Neural cell (in vitro differentiated cells): ENCODE data around the gene ADO. TPM values are rescaled to one million over a fixed set of nuclear protein-coding genes. Genes with fewer than 3 reads are reported as not detected.

Experiments used
- H2AFZ ChIP-seq: fragments of 200-600, 300-800 bp; sonication (generic), shearing (Covaris generic); 2 replicates; pipeline ENCODE4 v1.6.0; 2014; ENCODE audit warnings: low read depth, mild to moderate bottlenecking, antibody characterized with exemption, low read length, moderate library complexity
- H3F3A ChIP-seq: fragments of 200-600 bp; shearing (Covaris generic); 2 replicates; pipeline ENCODE4 v1.6.1; 2016; ENCODE audit warnings: mild to moderate bottlenecking, moderate library complexity, mixed read lengths, antibody characterized with exemption, low read length; ENCODE audit not compliant: insufficient read depth, poor library complexity, severe bottlenecking
- H3K27ac ChIP-seq: fragments of 200-600, 300-800 bp; sonication (generic), shearing (Covaris generic); 2 replicates; pipeline ENCODE4 v1.5.1; 2014; ENCODE audit warnings: mild to moderate bottlenecking, low read length, moderate library complexity
- H3K27me3 ChIP-seq: fragments of 300-800, 200-600 bp; sonication (generic), shearing (Covaris generic); 2 replicates; pipeline ENCODE4 v1.6.0; 2014; ENCODE audit warnings: mild to moderate bottlenecking, low read depth, low read length, moderate library complexity; ENCODE audit not compliant: insufficient read depth
- H3K36me3 ChIP-seq: fragments of 300-800, 200-600 bp; sonication (generic), shearing (Covaris generic); 2 replicates; pipeline ENCODE4 v1.5.1; 2014; ENCODE audit warnings: mild to moderate bottlenecking, antibody characterized with exemption, low read length, moderate library complexity; ENCODE audit not compliant: insufficient read depth
- H3K4me2 ChIP-seq: fragments of 300-800, 200-600 bp; sonication (generic), shearing (Covaris generic); 2 replicates; pipeline ENCODE4 v1.6.0; 2014; ENCODE audit warnings: mild to moderate bottlenecking, low read length
- H3K4me3 ChIP-seq: fragments of 300-800, 200-600 bp; sonication (generic), shearing (Covaris generic); 2 replicates; pipeline ENCODE4 v1.5.1; 2014; ENCODE audit warnings: mild to moderate bottlenecking, low read length, moderate library complexity
- H3K79me2 ChIP-seq: fragments of 200-600 bp; shearing (Covaris generic); replicated peaks from 2 replicates; pipeline ENCODE4 v1.6.0; 2014; ENCODE audit warnings: mild to moderate bottlenecking, low read length, moderate library complexity; ENCODE audit not compliant: insufficient read depth
- H3K9ac ChIP-seq: fragments of 300-800, 200-600 bp; sonication (generic), shearing (Covaris generic); 2 replicates; pipeline ENCODE4 v1.6.1; 2016; ENCODE audit warnings: mild to moderate bottlenecking, low read length, mixed read lengths
- H3K9me2 ChIP-seq: fragments of 200-600 bp; shearing (Covaris generic); 2 replicates; pipeline ENCODE4 v1.6.1; 2016; ENCODE audit warnings: mild to moderate bottlenecking, low read length, mixed read lengths; ENCODE audit not compliant: insufficient read depth
- H3K9me3 ChIP-seq: fragments of 200-600, 300-800 bp; sonication (generic), shearing (Covaris generic); 2 replicates; pipeline ENCODE4 v1.6.1; 2016; ENCODE audit warnings: mild to moderate bottlenecking, mixed run types, low read length, moderate library complexity, mixed read lengths
- H4K20me1 ChIP-seq: fragments of 200-600 bp; shearing (Covaris generic); 2 replicates; pipeline ENCODE4 v1.6.1; 2016; ENCODE audit warnings: mild to moderate bottlenecking, mixed run types; ENCODE audit not compliant: insufficient read depth
- EP300 ChIP-seq: fragments of 450-650 bp; conservative IDR thresholded peaks from 2 replicates; pipeline ENCODE4 v1.6.1; 2014; ENCODE audit warnings: antibody characterized with exemption, mild to moderate bottlenecking, moderate library complexity; ENCODE audit not compliant: poor library complexity, severe bottlenecking
- EZH2 ChIP-seq: fragments of 200-600, 300-800 bp; shearing (Covaris generic), sonication (generic); IDR thresholded peaks from 2 replicates; pipeline ENCODE4 v1.6.1; 2014; ENCODE audit warnings: antibody characterized with exemption, low read length, borderline replicate concordance, mild to moderate bottlenecking; ENCODE audit not compliant: insufficient read depth, poor library complexity, severe bottlenecking
- MXI1 ChIP-seq: fragments of 450-650 bp; conservative IDR thresholded peaks from 2 replicates; pipeline ENCODE4 v1.6.1; 2014; ENCODE audit warnings: antibody characterized with exemption, mild to moderate bottlenecking; ENCODE audit not compliant: poor library complexity, severe bottlenecking
- POLR2AphosphoS5 ChIP-seq: IDR thresholded peaks from 2 replicates; pipeline ENCODE4 v1.6.1; 2012
- RAD21 ChIP-seq: fragments of 450-650 bp; conservative IDR thresholded peaks from 2 replicates; pipeline ENCODE4 v1.6.1; 2014; ENCODE audit warnings: antibody characterized with exemption, mild to moderate bottlenecking, moderate library complexity
- SMC3 ChIP-seq: fragments of 450-650 bp; conservative IDR thresholded peaks from 2 replicates; pipeline ENCODE4 v1.6.1; 2014; ENCODE audit warnings: antibody characterized with exemption, mild to moderate bottlenecking, moderate library complexity; ENCODE audit not compliant: poor library complexity
- TAF1 ChIP-seq: IDR thresholded peaks from 2 replicates; pipeline ENCODE4 v1.6.1; 2012; ENCODE audit warnings: low read depth
- polyA plus RNA-seq: library from polyadenylated mRNA; depleted of rRNA; stranded (reverse); fragments of >200 nt; gene quantifications from 2 replicates; pipeline ENCODE4 v1.2.3, GENCODE V29; 2014
- TF ChIP-seq, protein P1 (sequence below): fragments of 450-650 bp; IDR thresholded peaks from 2 replicates; pipeline ENCODE4 v1.5.1; 2014; ENCODE audit warnings: antibody characterized with exemption, mild to moderate bottlenecking, moderate library complexity; ENCODE audit not compliant: poor library complexity, severe bottlenecking
- TF ChIP-seq, protein P2 (sequence below): IDR thresholded peaks from 2 replicates; pipeline ENCODE4 v1.6.1; 2012; ENCODE audit warnings: borderline replicate concordance

ADO gene
- polyA plus RNA-seq, 1 donor from 2014 or later, result 33.2 TPM

DNA sequence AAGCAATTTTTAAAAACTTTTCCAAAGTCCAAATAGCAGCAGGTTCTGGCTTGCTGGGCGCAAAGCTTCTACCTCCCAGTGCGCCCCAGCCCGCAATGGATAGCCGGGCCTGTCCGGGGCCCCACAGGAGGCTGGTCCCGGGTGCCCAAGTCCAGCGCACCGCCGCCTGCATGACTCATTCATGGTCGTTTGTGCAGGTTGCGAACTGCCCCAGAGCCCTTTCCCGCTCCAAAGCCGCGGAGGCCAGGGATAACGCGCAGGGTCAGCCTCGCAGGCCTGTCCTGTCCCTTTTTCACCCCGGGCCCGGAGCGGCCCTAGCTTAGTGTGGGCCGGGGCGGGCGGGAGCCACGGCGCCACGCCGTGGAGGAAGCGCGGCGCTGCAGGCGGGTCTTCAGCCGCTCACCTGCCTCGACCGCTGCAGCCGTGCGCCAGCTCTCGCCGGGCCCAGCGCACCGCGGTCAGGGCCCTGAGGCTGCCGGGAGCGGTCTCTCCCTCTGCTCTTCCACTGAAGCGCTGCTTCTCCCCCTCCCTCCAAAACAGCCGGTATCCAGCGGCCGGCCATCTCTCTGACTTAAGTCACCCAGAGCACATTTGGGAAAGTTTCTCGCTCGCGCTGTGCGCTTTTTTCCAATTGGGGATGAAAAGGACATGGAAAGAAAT, 13.4 kb downstream of the ADO start:
- Histone ChIP-seq H3K9ac (no peak overlapping the region), H3K27me3 (peaks cover 83% of the 10 kb centered on the region), H3K9me2 (no peaks in the 10 kb centered on the region), H3K4me2 (peak overlapping the region; percentile 95), H3K27ac (no peak overlapping the region), H3K79me2 (no peaks in the 10 kb centered on the region), H3K9me3 (no peaks in the 10 kb centered on the region), H2AFZ (no peak overlapping the region), H3F3A (peaks cover 4% of the 10 kb centered on the region), H3K36me3 (no peaks in the 10 kb centered on the region), H3K4me3 (peak overlapping the region; percentile 80), H4K20me1 (no peaks in the 10 kb centered on the region)
- TF ChIP-seq MXI1, result no peak
- TF ChIP-seq, protein P1, sequence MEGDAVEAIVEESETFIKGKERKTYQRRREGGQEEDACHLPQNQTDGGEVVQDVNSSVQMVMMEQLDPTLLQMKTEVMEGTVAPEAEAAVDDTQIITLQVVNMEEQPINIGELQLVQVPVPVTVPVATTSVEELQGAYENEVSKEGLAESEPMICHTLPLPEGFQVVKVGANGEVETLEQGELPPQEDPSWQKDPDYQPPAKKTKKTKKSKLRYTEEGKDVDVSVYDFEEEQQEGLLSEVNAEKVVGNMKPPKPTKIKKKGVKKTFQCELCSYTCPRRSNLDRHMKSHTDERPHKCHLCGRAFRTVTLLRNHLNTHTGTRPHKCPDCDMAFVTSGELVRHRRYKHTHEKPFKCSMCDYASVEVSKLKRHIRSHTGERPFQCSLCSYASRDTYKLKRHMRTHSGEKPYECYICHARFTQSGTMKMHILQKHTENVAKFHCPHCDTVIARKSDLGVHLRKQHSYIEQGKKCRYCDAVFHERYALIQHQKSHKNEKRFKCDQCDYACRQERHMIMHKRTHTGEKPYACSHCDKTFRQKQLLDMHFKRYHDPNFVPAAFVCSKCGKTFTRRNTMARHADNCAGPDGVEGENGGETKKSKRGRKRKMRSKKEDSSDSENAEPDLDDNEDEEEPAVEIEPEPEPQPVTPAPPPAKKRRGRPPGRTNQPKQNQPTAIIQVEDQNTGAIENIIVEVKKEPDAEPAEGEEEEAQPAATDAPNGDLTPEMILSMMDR, result peak; percentile 88
- peak; percentile 77 for TF ChIP-seq RAD21
- peak; percentile 90 for TF ChIP-seq SMC3

GRCh38 chr10:62818426-62819011, 14.0 kb downstream of the ADO start:
- Histone ChIP-seq H3K79me2 (no peaks in the 10 kb centered on the region), H3K27ac (no peak overlapping the region), H3K9me2 (no peaks in the 10 kb centered on the region), H3K9me3 (no peaks in the 10 kb centered on the region), H3K4me2 (peak overlapping the region; percentile 86), H3K9ac (no peak overlapping the region), H3K27me3 (peaks cover 77% of the 10 kb centered on the region), H3F3A (peaks cover 4% of the 10 kb centered on the region), H3K4me3 (peak overlapping the region; percentile 80), H2AFZ (no peak overlapping the region), H3K36me3 (no peaks in the 10 kb centered on the region), H4K20me1 (no peaks in the 10 kb centered on the region)
- TF ChIP-seq EP300, result no peak
- TF ChIP-seq TAF1, result no peak
- TF ChIP-seq, protein P1, result no peak
- no peak for TF ChIP-seq EZH2
- no peak for TF ChIP-seq POLR2AphosphoS5
- no peak for TF ChIP-seq SMC3
- TF ChIP-seq MXI1, result peak; percentile 46
- TF ChIP-seq, protein P2, sequence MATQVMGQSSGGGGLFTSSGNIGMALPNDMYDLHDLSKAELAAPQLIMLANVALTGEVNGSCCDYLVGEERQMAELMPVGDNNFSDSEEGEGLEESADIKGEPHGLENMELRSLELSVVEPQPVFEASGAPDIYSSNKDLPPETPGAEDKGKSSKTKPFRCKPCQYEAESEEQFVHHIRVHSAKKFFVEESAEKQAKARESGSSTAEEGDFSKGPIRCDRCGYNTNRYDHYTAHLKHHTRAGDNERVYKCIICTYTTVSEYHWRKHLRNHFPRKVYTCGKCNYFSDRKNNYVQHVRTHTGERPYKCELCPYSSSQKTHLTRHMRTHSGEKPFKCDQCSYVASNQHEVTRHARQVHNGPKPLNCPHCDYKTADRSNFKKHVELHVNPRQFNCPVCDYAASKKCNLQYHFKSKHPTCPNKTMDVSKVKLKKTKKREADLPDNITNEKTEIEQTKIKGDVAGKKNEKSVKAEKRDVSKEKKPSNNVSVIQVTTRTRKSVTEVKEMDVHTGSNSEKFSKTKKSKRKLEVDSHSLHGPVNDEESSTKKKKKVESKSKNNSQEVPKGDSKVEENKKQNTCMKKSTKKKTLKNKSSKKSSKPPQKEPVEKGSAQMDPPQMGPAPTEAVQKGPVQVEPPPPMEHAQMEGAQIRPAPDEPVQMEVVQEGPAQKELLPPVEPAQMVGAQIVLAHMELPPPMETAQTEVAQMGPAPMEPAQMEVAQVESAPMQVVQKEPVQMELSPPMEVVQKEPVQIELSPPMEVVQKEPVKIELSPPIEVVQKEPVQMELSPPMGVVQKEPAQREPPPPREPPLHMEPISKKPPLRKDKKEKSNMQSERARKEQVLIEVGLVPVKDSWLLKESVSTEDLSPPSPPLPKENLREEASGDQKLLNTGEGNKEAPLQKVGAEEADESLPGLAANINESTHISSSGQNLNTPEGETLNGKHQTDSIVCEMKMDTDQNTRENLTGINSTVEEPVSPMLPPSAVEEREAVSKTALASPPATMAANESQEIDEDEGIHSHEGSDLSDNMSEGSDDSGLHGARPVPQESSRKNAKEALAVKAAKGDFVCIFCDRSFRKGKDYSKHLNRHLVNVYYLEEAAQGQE, result no peak
- no peak for TF ChIP-seq RAD21
